ENCODE results near the gene CDK8. TPM values are rescaled to one million over a fixed set of nuclear protein-coding genes. Genes with fewer than 3 reads are reported as not detected.
"Not testable (repeated sequence)": the region's sequence is repeated elsewhere in the genome, so short reads cannot be mapped to it uniquely, and the experiment has no call there.

The CDK8 gene
- total RNA-seq, 2 experiments from 2014 or later, result 15.4 to 15.9 TPM

- no peak for DNase-seq
- no peaks in the 10 kb centered on the region for H3K9me3 Mint-ChIP-seq
- H3K27ac Mint-ChIP-seq, result peak overlapping the region; percentile 9
- peak overlapping the region; percentile 87 for H3K4me3 Mint-ChIP-seq
- CTCF ChIA-PET, result interaction anchor here (0.6 to 1.8 kb wide), 6 partner anchors 11 to 304 kb away, joined by 3 to 4 read pairs (median 3); partner anchors contain the start of gene RNF6
- intact Hi-C loops (cut with micrococcal nuclease), result no loop called here
- H3K27me3 Mint-ChIP-seq (ENCODE audit: low read depth), result no peaks in the 10 kb centered on the region
- peaks cover 36% of the 10 kb centered on the region for H3K4me1 Mint-ChIP-seq (ENCODE audit: low read depth)
- H3K36me3 Mint-ChIP-seq (ENCODE audit: low read depth), result no peaks in the 10 kb centered on the region
Measured at GRCh38 chr13:26255115-26255514, 1.2 kb downstream of the CDK8 start.

- DNase-seq, result no peak
- Mint-ChIP-seq H3K36me3 (ENCODE audit: low read depth) (no peaks in the 10 kb centered on the region), H3K4me1 (ENCODE audit: low read depth) (peaks cover 38% of the 10 kb centered on the region), H3K27ac (no peak overlapping the region), H3K4me3 (peak overlapping the region; percentile 87), H3K27me3 (ENCODE audit: low read depth) (no peaks in the 10 kb centered on the region), H3K9me3 (no peaks in the 10 kb centered on the region)
- intact Hi-C loops (cut with micrococcal nuclease), result no loop called here
- CTCF ChIA-PET, result interaction anchor here (0.6 to 1.8 kb wide), 5 partner anchors 10 to 303 kb away, joined by 3 to 4 read pairs (median 3); partner anchors contain the start of gene RNF6
Measured at GRCh38 chr13:26255691-26256277, 1.9 kb downstream of the CDK8 start.

GRCh38 chr13:26257049-26257448 lies 3.1 kb downstream of the CDK8 start:
- peaks cover 45% of the 10 kb centered on the region for H3K4me1 Mint-ChIP-seq (ENCODE audit: low read depth)
- CTCF ChIA-PET, result no interaction called here
- no peaks in the 10 kb centered on the region for H3K27me3 Mint-ChIP-seq (ENCODE audit: low read depth)
- intact Hi-C loops (cut with micrococcal nuclease), result no loop called here
- no peaks in the 10 kb centered on the region for H3K9me3 Mint-ChIP-seq
- H3K4me3 Mint-ChIP-seq, result no peak overlapping the region
- H3K36me3 Mint-ChIP-seq (ENCODE audit: low read depth), result no peaks in the 10 kb centered on the region
- no peak overlapping the region for H3K27ac Mint-ChIP-seq
- no peak for DNase-seq

- no peak overlapping the region for H3K27ac Mint-ChIP-seq
- no peak overlapping the region for H3K4me3 Mint-ChIP-seq
- DNase-seq, result no peak
- intact Hi-C loops (cut with micrococcal nuclease), result no loop called here
- H3K4me1 Mint-ChIP-seq (ENCODE audit: low read depth), result peaks cover 43% of the 10 kb centered on the region
- CTCF ChIA-PET, result no interaction called here
- H3K36me3 Mint-ChIP-seq (ENCODE audit: low read depth), result peaks cover 5% of the 10 kb centered on the region
- H3K27me3 Mint-ChIP-seq (ENCODE audit: low read depth), result no peaks in the 10 kb centered on the region
- H3K9me3 Mint-ChIP-seq, result no peaks in the 10 kb centered on the region
Measured at GRCh38 chr13:26259634-26260033, 5.7 kb downstream of the CDK8 start.

- no peak overlapping the region for H3K27ac Mint-ChIP-seq
Measured at GRCh38 chr13:26262156-26262555, 8.2 kb downstream of the CDK8 start.

GRCh38 chr13:26266311-26266710 lies 12.4 kb downstream of the CDK8 start:
- CTCF ChIA-PET, result interaction anchor here (0.8 to 1.0 kb wide), 2 partner anchors 11 to 33 kb away, joined by 3 to 4 read pairs; no protein-coding TSS in a partner anchor
- Mint-ChIP-seq H3K4me3 (no peak overlapping the region), H3K4me1 (ENCODE audit: low read depth) (peaks cover 42% of the 10 kb centered on the region), H3K9me3 (no peaks in the 10 kb centered on the region), H3K27ac (no peak overlapping the region), H3K36me3 (ENCODE audit: low read depth) (peaks cover 5% of the 10 kb centered on the region), H3K27me3 (ENCODE audit: low read depth) (no peaks in the 10 kb centered on the region)
- intact Hi-C loops (cut with micrococcal nuclease), result no loop called here
- DNase-seq, result no peak

More at GRCh38 chr13:26262156-26262555, 8.2 kb downstream of the CDK8 start:
- Mint-ChIP-seq H3K4me3 (no peak overlapping the region), H3K9me3 (no peaks in the 10 kb centered on the region), H3K27me3 (ENCODE audit: low read depth) (no peaks in the 10 kb centered on the region), H3K4me1 (ENCODE audit: low read depth) (peaks cover 39% of the 10 kb centered on the region), H3K36me3 (ENCODE audit: low read depth) (peaks cover 5% of the 10 kb centered on the region)
- DNase-seq, result no peak
- CTCF ChIA-PET, result no interaction called here
- intact Hi-C loops (cut with micrococcal nuclease), result no loop called here

- Mint-ChIP-seq H3K27ac (no peak overlapping the region), H3K27me3 (ENCODE audit: low read depth) (no peaks in the 10 kb centered on the region), H3K9me3 (no peaks in the 10 kb centered on the region), H3K4me1 (ENCODE audit: low read depth) (peaks cover 34% of the 10 kb centered on the region), H3K36me3 (ENCODE audit: low read depth) (no peaks in the 10 kb centered on the region), H3K4me3 (no peak overlapping the region)
- intact Hi-C loops (cut with micrococcal nuclease), result no loop called here
- DNase-seq, result no peak
- CTCF ChIA-PET, result no interaction called here
Measured at GRCh38 chr13:26270707-26271106, 16.8 kb downstream of the CDK8 start.

GRCh38 chr13:26272621-26273020 lies 18.7 kb downstream of the CDK8 start:
- intact Hi-C loops (cut with micrococcal nuclease), result no loop called here
- H3K36me3 Mint-ChIP-seq (ENCODE audit: low read depth), result no peaks in the 10 kb centered on the region
- DNase-seq, result no peak
- no peak overlapping the region for H3K27ac Mint-ChIP-seq
- no peaks in the 10 kb centered on the region for H3K27me3 Mint-ChIP-seq (ENCODE audit: low read depth)
- no peak overlapping the region for H3K4me3 Mint-ChIP-seq
- peaks cover 25% of the 10 kb centered on the region for H3K4me1 Mint-ChIP-seq (ENCODE audit: low read depth)
- CTCF ChIA-PET, result no interaction called here
- H3K9me3 Mint-ChIP-seq, result no peaks in the 10 kb centered on the region

GRCh38 chr13:26280295-26280694 lies 26.4 kb downstream of the CDK8 start:
- H3K36me3 Mint-ChIP-seq (ENCODE audit: low read depth), result peaks cover 11% of the 10 kb centered on the region
- no peak overlapping the region for H3K27ac Mint-ChIP-seq
- CTCF ChIA-PET, result no interaction called here
- intact Hi-C loops (cut with micrococcal nuclease), result no loop called here
- peaks cover 4% of the 10 kb centered on the region for H3K9me3 Mint-ChIP-seq
- no peak for DNase-seq
- no peak overlapping the region for H3K4me3 Mint-ChIP-seq
- no peaks in the 10 kb centered on the region for H3K27me3 Mint-ChIP-seq (ENCODE audit: low read depth)
- peaks cover 9% of the 10 kb centered on the region for H3K4me1 Mint-ChIP-seq (ENCODE audit: low read depth)

- no peak for DNase-seq
- peaks cover 9% of the 10 kb centered on the region for H3K4me1 Mint-ChIP-seq (ENCODE audit: low read depth)
- H3K9me3 Mint-ChIP-seq, result peaks cover 8% of the 10 kb centered on the region
- no peak overlapping the region for H3K4me3 Mint-ChIP-seq
- peaks cover 11% of the 10 kb centered on the region for H3K36me3 Mint-ChIP-seq (ENCODE audit: low read depth)
- H3K27me3 Mint-ChIP-seq (ENCODE audit: low read depth), result no peaks in the 10 kb centered on the region
- no peak overlapping the region for H3K27ac Mint-ChIP-seq
- intact Hi-C loops (cut with micrococcal nuclease), result no loop called here
- CTCF ChIA-PET, result no interaction called here
Measured at GRCh38 chr13:26280822-26281221, 26.9 kb downstream of the CDK8 start.

- intact Hi-C loops (cut with micrococcal nuclease); DNase-seq; CTCF ChIA-PET; H3K4me3 Mint-ChIP-seq; H3K4me1 Mint-ChIP-seq (ENCODE audit: low read depth); H3K27me3 Mint-ChIP-seq (ENCODE audit: low read depth); H3K27ac Mint-ChIP-seq: not testable (repeated sequence)
- Mint-ChIP-seq H3K36me3 (ENCODE audit: low read depth) (peaks cover 11% of the 10 kb centered on the region), H3K9me3 (peaks cover 18% of the 10 kb centered on the region)
Measured at GRCh38 chr13:26285911-26286310, 32.0 kb downstream of the CDK8 start.

- H3K4me3 Mint-ChIP-seq; intact Hi-C loops (cut with micrococcal nuclease); H3K27ac Mint-ChIP-seq; H3K36me3 Mint-ChIP-seq (ENCODE audit: low read depth); H3K27me3 Mint-ChIP-seq (ENCODE audit: low read depth); DNase-seq; CTCF ChIA-PET; H3K4me1 Mint-ChIP-seq (ENCODE audit: low read depth): not testable (repeated sequence)
- peaks cover 18% of the 10 kb centered on the region for H3K9me3 Mint-ChIP-seq
Measured at GRCh38 chr13:26288838-26289237, 34.9 kb downstream of the CDK8 start.

GRCh38 chr13:26295812-26296211 lies 41.9 kb downstream of the CDK8 start:
- Mint-ChIP-seq H3K36me3 (ENCODE audit: low read depth) (peaks cover 13% of the 10 kb centered on the region), H3K27me3 (ENCODE audit: low read depth) (no peaks in the 10 kb centered on the region), H3K4me1 (ENCODE audit: low read depth) (peaks cover 36% of the 10 kb centered on the region), H3K9me3 (peaks cover 2% of the 10 kb centered on the region), H3K27ac (no peak overlapping the region), H3K4me3 (no peak overlapping the region)
- DNase-seq, result no peak
- CTCF ChIA-PET, result no interaction called here
- intact Hi-C loops (cut with micrococcal nuclease), result no loop called here
